HEK293 (cell line): Measurements from ENCODE around the gene IQSEC1.
A peak's percentile ranks its signal among the peaks of the same experiment; 100 is the strongest.

Experiments used
- CTCF ChIA-PET: fragments of 350-600 bp; formaldehyde crosslinking; extraction: SDS; loops from one replicate; lab custom pipeline; 2021; ENCODE audit warnings: antibody characterized with exemption; lab: Yijun Ruan, JAX
- POLR2A ChIA-PET: fragments of 300-600 bp; formaldehyde crosslinking; extraction: SDS; loops from one replicate; lab custom pipeline; 2020; ENCODE audit warnings: antibody characterized with exemption, inconsistent platforms; lab: Yijun Ruan, JAX
- H3K27ac ChIP-seq: fragments of 200-500 bp; sonication (Bioruptor generic); 2 replicates; pipeline ENCODE4 v1.5.1; 2014; ENCODE audit warnings: low read depth, low read length, control low read depth, inconsistent platforms; ENCODE audit errors: extremely low read depth
- H3K36me3 ChIP-seq, 2 experiments: fragments of 200-500 bp in 1 of 2; sonication (Bioruptor generic) in 1 of 2; 1 replicate in 1 of 2; 2 replicates in 1 of 2; pipeline ENCODE4 v1.5.1; 2014 to 2017; ENCODE audit warnings: inconsistent platforms in 2 of 2, low read length in 2 of 2; ENCODE audit not compliant: control insufficient read depth in 2 of 2, insufficient read depth in 1 of 2
- H3K4me1 ChIP-seq: fragments of 200-500 bp; sonication (Bioruptor generic); 2 replicates; pipeline ENCODE4 v1.5.1; 2014; ENCODE audit warnings: mild to moderate bottlenecking, low read length, inconsistent platforms; ENCODE audit not compliant: control insufficient read depth, insufficient read depth
- H3K4me3 ChIP-seq: 2 replicates; pipeline ENCODE4 v1.5.1; 2011; ENCODE audit warnings: low read depth, mild to moderate bottlenecking, control low read depth, low read length, moderate library complexity
- H3K9me3 ChIP-seq: fragments of 200-500 bp; sonication (Bioruptor generic); 2 replicates; pipeline ENCODE4 v1.5.1; 2014; ENCODE audit warnings: low read depth, low read length, inconsistent platforms; ENCODE audit not compliant: control insufficient read depth, insufficient read depth
- CTCF ChIP-seq: fragments of 450-650 bp; formaldehyde crosslinking; IDR thresholded peaks from 2 replicates; pipeline ENCODE4 v1.5.1; 2016; ENCODE audit warnings: missing biosample characterization, missing genetic modification characterization
- GLIS1 ChIP-seq: fragments of 450-650 bp; formaldehyde crosslinking; IDR thresholded peaks from 2 replicates; pipeline ENCODE4 v1.5.1; 2016; ENCODE audit warnings: missing biosample characterization, missing genetic modification characterization
- GLIS2 ChIP-seq: fragments of 450-650 bp; formaldehyde crosslinking; IDR thresholded peaks from 2 replicates; pipeline ENCODE4 v1.5.1; 2016; ENCODE audit warnings: missing biosample characterization, missing genetic modification characterization
- PATZ1 ChIP-seq: fragments of 450-650 bp; formaldehyde crosslinking; IDR thresholded peaks from 2 replicates; pipeline ENCODE4 v1.5.1; 2016; ENCODE audit warnings: missing biosample characterization, missing genetic modification characterization
- SCRT1 ChIP-seq: fragments of 450-650 bp; formaldehyde crosslinking; IDR thresholded peaks from 2 replicates; pipeline ENCODE4 v1.5.1; 2016; ENCODE audit warnings: missing biosample characterization, missing genetic modification characterization, borderline replicate concordance
- SCRT2 ChIP-seq: fragments of 450-650 bp; formaldehyde crosslinking; IDR thresholded peaks from 2 replicates; pipeline ENCODE4 v1.5.1; 2016; ENCODE audit warnings: missing biosample characterization, missing genetic modification characterization
- TCF7L2 ChIP-seq: IDR thresholded peaks from 2 replicates; pipeline ENCODE4 v1.6.1; 2011; ENCODE audit warnings: low read depth, mild to moderate bottlenecking, inconsistent platforms, low read length, moderate library complexity, borderline replicate concordance
- ZBTB20 ChIP-seq: fragments of 450-650 bp; formaldehyde crosslinking; IDR thresholded peaks from 2 replicates; pipeline ENCODE4 v1.5.1; 2016; ENCODE audit warnings: missing biosample characterization, missing genetic modification characterization
- ZIC2 ChIP-seq: fragments of 450-650 bp; formaldehyde crosslinking; IDR thresholded peaks from 2 replicates; pipeline ENCODE4 v1.5.1; 2016; ENCODE audit warnings: missing biosample characterization, missing genetic modification characterization
- ZNF138 ChIP-seq: fragments of 450-650 bp; formaldehyde crosslinking; IDR thresholded peaks from 2 replicates; pipeline ENCODE4 v1.5.1; 2016; ENCODE audit warnings: missing biosample characterization, missing genetic modification characterization, borderline replicate concordance
- ZNF175 ChIP-seq: fragments of 450-650 bp; formaldehyde crosslinking; IDR thresholded peaks from 2 replicates; pipeline ENCODE4 v1.5.1; 2016; ENCODE audit warnings: missing biosample characterization, missing genetic modification characterization
- ZNF184 ChIP-seq: fragments of 450-650 bp; IDR thresholded peaks from 2 replicates; pipeline ENCODE4 v1.5.1; 2018; ENCODE audit warnings: missing biosample characterization, mild to moderate bottlenecking, missing genetic modification characterization
- ZNF2 ChIP-seq: fragments of 450-650 bp; formaldehyde crosslinking; IDR thresholded peaks from 2 replicates; pipeline ENCODE4 v1.5.1; 2016; ENCODE audit warnings: missing biosample characterization, missing genetic modification characterization
- ZNF202 ChIP-seq: fragments of 450-650 bp; formaldehyde crosslinking; IDR thresholded peaks from 2 replicates; pipeline ENCODE4 v1.5.1; 2016; ENCODE audit warnings: missing biosample characterization, missing genetic modification characterization, borderline replicate concordance
- ZNF24 ChIP-seq: fragments of 450-650 bp; formaldehyde crosslinking; IDR thresholded peaks from 2 replicates; pipeline ENCODE4 v1.5.1; 2016; ENCODE audit warnings: missing biosample characterization, missing genetic modification characterization
- ZNF292 ChIP-seq: fragments of 450-650 bp; formaldehyde crosslinking; IDR thresholded peaks from 2 replicates; pipeline ENCODE4 v1.5.1; 2016; ENCODE audit warnings: low read depth, missing biosample characterization, missing genetic modification characterization, borderline replicate concordance
- ZNF350 ChIP-seq: fragments of 450-650 bp; formaldehyde crosslinking; IDR thresholded peaks from 2 replicates; pipeline ENCODE4 v1.5.0; 2017; ENCODE audit warnings: missing biosample characterization, mild to moderate bottlenecking, missing genetic modification characterization
- ZNF354C ChIP-seq: fragments of 450-650 bp; formaldehyde crosslinking; IDR thresholded peaks from 2 replicates; pipeline ENCODE4 v1.5.1; 2016; ENCODE audit warnings: missing biosample characterization, missing genetic modification characterization, low read depth, borderline replicate concordance
- ZNF514 ChIP-seq: fragments of 450-650 bp; formaldehyde crosslinking; IDR thresholded peaks from 2 replicates; pipeline ENCODE4 v1.5.1; 2016; ENCODE audit warnings: missing biosample characterization, missing genetic modification characterization
- ZNF654 ChIP-seq: fragments of 450-650 bp; formaldehyde crosslinking; IDR thresholded peaks from 2 replicates; pipeline ENCODE4 v1.5.1; 2016; ENCODE audit warnings: low read depth, missing biosample characterization, missing genetic modification characterization
- ZNF660 ChIP-seq: fragments of 450-650 bp; IDR thresholded peaks from 2 replicates; pipeline ENCODE4 v1.5.1; 2018; ENCODE audit warnings: missing biosample characterization, mild to moderate bottlenecking, missing genetic modification characterization
- ZNF701 ChIP-seq: fragments of 450-650 bp; formaldehyde crosslinking; IDR thresholded peaks from 2 replicates; pipeline ENCODE4 v1.5.1; 2016; ENCODE audit warnings: missing biosample characterization, missing genetic modification characterization
- ZSCAN30 ChIP-seq: fragments of 450-650 bp; IDR thresholded peaks from 2 replicates; pipeline ENCODE4 v1.5.1; 2018; ENCODE audit warnings: missing biosample characterization, mild to moderate bottlenecking, missing genetic modification characterization, moderate library complexity
- ZXDB ChIP-seq: fragments of 450-650 bp; formaldehyde crosslinking; IDR thresholded peaks from 2 replicates; pipeline ENCODE4 v1.5.1; 2016; ENCODE audit warnings: missing biosample characterization, missing genetic modification characterization
- TF ChIP-seq, protein P1 (sequence below): fragments of 450-650 bp; formaldehyde crosslinking; IDR thresholded peaks from 2 replicates; pipeline ENCODE4 v1.5.1; 2016; ENCODE audit warnings: missing biosample characterization, missing genetic modification characterization
- TF ChIP-seq, protein P2 (sequence below): fragments of 450-650 bp; formaldehyde crosslinking; IDR thresholded peaks from 2 replicates; pipeline ENCODE4 v1.5.1; 2016; ENCODE audit warnings: missing biosample characterization, missing genetic modification characterization
- TF ChIP-seq, protein P3 (sequence below): fragments of 450-650 bp; formaldehyde crosslinking; IDR thresholded peaks from 2 replicates; pipeline ENCODE4 v1.5.1; 2016; ENCODE audit warnings: missing biosample characterization, missing genetic modification characterization

Gene IQSEC1

DNA sequence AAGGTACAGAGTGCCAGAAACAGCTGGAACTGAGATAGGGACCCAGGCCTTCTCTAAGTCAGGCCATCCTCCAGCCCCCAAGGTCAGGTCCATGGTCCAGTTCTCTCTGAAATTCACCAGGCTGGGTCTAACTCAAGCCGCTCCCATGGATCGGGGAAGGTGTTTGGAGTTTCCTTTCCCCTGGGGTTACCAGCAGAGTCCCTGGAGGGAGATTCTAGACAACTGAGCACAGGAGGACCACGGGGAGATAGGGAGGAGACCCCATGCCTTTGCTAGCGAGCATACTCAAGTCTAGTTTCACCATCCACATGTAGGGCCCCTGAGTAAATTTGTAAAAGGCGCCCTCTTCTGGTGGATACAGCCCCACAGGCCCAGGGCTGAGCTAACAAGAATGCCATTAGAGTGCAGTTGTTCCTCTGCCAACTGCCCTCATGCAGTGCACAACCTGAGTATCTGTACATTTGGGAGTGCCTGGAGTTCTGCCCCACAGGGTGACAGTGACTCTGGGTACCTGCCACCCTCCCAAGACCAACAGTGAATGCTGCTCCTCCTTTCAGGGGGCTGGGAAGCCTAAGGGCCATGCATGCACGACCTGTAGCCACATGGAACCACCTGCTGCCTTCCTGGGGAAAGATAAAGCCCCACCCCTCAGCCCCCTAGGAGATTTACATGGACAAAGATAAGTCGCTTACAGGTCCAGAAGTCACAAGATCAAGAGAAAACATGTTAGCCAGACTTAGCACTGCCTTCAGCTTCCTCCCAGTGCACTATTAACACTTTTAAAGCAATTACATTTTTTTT is 89.0 kb downstream of the IQSEC1 start:
- TF ChIP-seq SCRT2 (tag by site-specific recombination) (peak; percentile 98), ZNF701 (tag by site-specific recombination) (no peak), TCF7L2 (no peak), ZNF138 (tag by site-specific recombination) (no peak), ZNF292 (tag by site-specific recombination) (no peak), ZIC2 (peak; percentile 57), ZBTB20 (tag by site-specific recombination) (peak; percentile 18; the same call in 1 of the 2 replicates), SCRT1 (tag by site-specific recombination) (peak; percentile 99), ZNF2 (tag by site-specific recombination) (0 out of 2 replicates have a peak, but pooled peaks have one; percentile 46), ZNF660 (tag by site-specific recombination) (0 out of 2 replicates have a peak, but pooled peaks have one; percentile 48), ZSCAN30 (tag by site-specific recombination) (peak; percentile 66; the same call in 1 of the 2 replicates), ZNF514 (no peak), GLIS2 (peak; percentile 39), CTCF (0 out of 2 replicates have a peak, but pooled peaks have one; percentile 61), ZNF654 (tag by site-specific recombination) (peak; percentile 82), ZXDB (tag by site-specific recombination) (0 out of 2 replicates have a peak, but pooled peaks have one; percentile 13), ZNF24 (tag by site-specific recombination) (0 out of 2 replicates have a peak, but pooled peaks have one; percentile 38), GLIS1 (tag by site-specific recombination) (peak; percentile 89), PATZ1 (peak; percentile 26; the same call in 1 of the 2 replicates)
- TF ChIP-seq, protein P1, sequence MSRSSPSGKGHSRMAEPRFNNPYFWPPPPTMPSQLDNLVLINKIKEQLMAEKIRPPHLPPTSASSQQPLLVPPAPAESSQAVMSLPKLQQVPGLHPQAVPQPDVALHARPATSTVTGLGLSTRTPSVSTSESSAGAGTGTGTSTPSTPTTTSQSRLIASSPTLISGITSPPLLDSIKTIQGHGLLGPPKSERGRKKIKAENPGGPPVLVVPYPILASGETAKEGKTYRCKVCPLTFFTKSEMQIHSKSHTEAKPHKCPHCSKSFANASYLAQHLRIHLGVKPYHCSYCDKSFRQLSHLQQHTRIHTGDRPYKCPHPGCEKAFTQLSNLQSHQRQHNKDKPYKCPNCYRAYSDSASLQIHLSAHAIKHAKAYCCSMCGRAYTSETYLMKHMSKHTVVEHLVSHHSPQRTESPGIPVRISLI (tag by site-specific recombination): peak; percentile 84; the same call in 1 of the 2 replicates
- Histone ChIP-seq H3K36me3 (no peaks in the 10 kb centered on the region), H3K4me3 (no peak overlapping the region), H3K4me1 (no peaks in the 10 kb centered on the region), H3K9me3 (no peaks in the 10 kb centered on the region), H3K27ac (no peak overlapping the region)
- ChIA-PET CTCF (interaction anchor here (0.6 to 4.3 kb wide), 27 partner anchors 9 to 507 kb away, joined by 3 to 32 read pairs (median 5); no protein-coding TSS in a partner anchor), POLR2A (interaction anchor here (0.6 to 1.4 kb wide), 3 partner anchors 17 to 124 kb away, joined by 3 to 6 read pairs (median 4); no protein-coding TSS in a partner anchor)

GRCh38 chr3:12983319-12983718 is 89.9 kb downstream of the IQSEC1 start:
- H3K4me1 ChIP-seq: no peaks in the 10 kb centered on the region
- no peaks in the 10 kb centered on the region for H3K36me3 ChIP-seq
- POLR2A ChIA-PET: no interaction called here
- TF ChIP-seq ZNF202 (tag by site-specific recombination): no peak
- TF ChIP-seq ZNF292 (tag by site-specific recombination): no peak
- TF ChIP-seq ZNF175 (tag by site-specific recombination): no peak
- no peak for TF ChIP-seq TCF7L2
- TF ChIP-seq, protein P2, sequence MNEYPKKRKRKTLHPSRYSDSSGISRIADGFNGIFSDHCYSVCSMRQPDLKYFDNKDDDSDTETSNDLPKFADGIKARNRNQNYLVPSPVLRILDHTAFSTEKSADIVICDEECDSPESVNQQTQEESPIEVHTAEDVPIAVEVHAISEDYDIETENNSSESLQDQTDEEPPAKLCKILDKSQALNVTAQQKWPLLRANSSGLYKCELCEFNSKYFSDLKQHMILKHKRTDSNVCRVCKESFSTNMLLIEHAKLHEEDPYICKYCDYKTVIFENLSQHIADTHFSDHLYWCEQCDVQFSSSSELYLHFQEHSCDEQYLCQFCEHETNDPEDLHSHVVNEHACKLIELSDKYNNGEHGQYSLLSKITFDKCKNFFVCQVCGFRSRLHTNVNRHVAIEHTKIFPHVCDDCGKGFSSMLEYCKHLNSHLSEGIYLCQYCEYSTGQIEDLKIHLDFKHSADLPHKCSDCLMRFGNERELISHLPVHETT (tag by site-specific recombination): no peak
- no peak for TF ChIP-seq ZNF138 (tag by site-specific recombination)
- no peak for TF ChIP-seq ZNF350
- no peak for TF ChIP-seq ZNF354C (tag by site-specific recombination)
- TF ChIP-seq ZNF184 (tag by site-specific recombination): no peak
- TF ChIP-seq, protein P3, sequence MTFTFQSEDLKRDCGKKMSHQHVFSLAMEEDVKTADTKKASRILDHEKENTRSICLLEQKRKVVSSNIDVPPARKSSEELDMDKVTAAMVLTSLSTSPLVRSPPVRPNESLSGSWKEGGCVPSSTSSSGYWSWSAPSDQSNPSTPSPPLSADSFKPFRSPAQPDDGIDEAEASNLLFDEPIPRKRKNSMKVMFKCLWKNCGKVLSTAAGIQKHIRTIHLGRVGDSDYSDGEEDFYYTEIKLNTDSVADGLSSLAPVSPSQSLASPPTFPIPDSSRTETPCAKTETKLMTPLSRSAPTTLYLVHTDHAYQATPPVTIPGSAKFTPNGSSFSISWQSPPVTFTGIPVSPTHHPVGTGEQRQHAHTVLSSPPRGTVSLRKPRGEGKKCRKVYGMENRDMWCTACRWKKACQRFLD (tag by site-specific recombination): no peak
- CTCF ChIA-PET: interaction anchor here (0.6 to 4.3 kb wide), 21 partner anchors 8 to 308 kb away, joined by 3 to 32 read pairs (median 6); no protein-coding TSS in a partner anchor
- no peak overlapping the region for H3K27ac ChIP-seq
- no peaks in the 10 kb centered on the region for H3K9me3 ChIP-seq
- no peak overlapping the region for H3K4me3 ChIP-seq
